NCI-H2029 treated with DMSO at 0.1 percent for 48 hours (cell line): ENCODE results near the gene YES1.

ENCODE experiments used
- DNase-seq: peaks from one replicate; lab custom pipeline; 2025; lab: John Stamatoyannopoulos, UW

Gene YES1

GRCh38 chr18:811892-812375, at the start of gene YES1:
YES1 (minus strand) TSS chr18:812242; CDS start chr18:756827, 55,415 bp downstream.
- no peak for DNase-seq

GRCh38 chr18:857986-858385, 45.9 kb upstream of the YES1 start:
- DNase-seq = no peak

- DNase-seq = no peak
Observed at GRCh38 chr18:853471-853870, 41.4 kb upstream of the YES1 start.

- no peak for DNase-seq
Observed at GRCh38 chr18:850960-851359, 38.9 kb upstream of the YES1 start.

GRCh38 chr18:849021-849420, 37.0 kb upstream of the YES1 start:
- DNase-seq = no peak

- no peak for DNase-seq
Observed at GRCh38 chr18:848062-848861, 36.2 kb upstream of the YES1 start.

GRCh38 chr18:845152-845819, 33.2 kb upstream of the YES1 start:
- no peak for DNase-seq

- no peak for DNase-seq
Observed at GRCh38 chr18:841647-842370, 29.8 kb upstream of the YES1 start.

- no peak for DNase-seq
Observed at GRCh38 chr18:840516-840915, 28.5 kb upstream of the YES1 start.

GRCh38 chr18:840023-840408, 28.0 kb upstream of the YES1 start:
- no peak for DNase-seq

- peak; percentile 6 for DNase-seq
Observed at GRCh38 chr18:839224-840022, 27.4 kb upstream of the YES1 start.

- DNase-seq = no peak
Observed at GRCh38 chr18:837922-838321, 25.9 kb upstream of the YES1 start.

GRCh38 chr18:834082-834720, 22.2 kb upstream of the YES1 start:
- DNase-seq = no peak

GRCh38 chr18:833197-833596, 21.2 kb upstream of the YES1 start:
- no peak for DNase-seq

GRCh38 chr18:832085-832681, 20.1 kb upstream of the YES1 start:
- DNase-seq = no peak

- DNase-seq = no peak
Observed at GRCh38 chr18:830315-830901, 18.4 kb upstream of the YES1 start.

GRCh38 chr18:829432-829831, 17.4 kb upstream of the YES1 start:
- no peak for DNase-seq

- no peak for DNase-seq
Observed at GRCh38 chr18:827093-827677, 15.1 kb upstream of the YES1 start.

- no peak for DNase-seq
Observed at GRCh38 chr18:825891-826585, 14.0 kb upstream of the YES1 start.

GRCh38 chr18:824179-824578, 12.1 kb upstream of the YES1 start:
- no peak for DNase-seq
